Body of pancreas (tissue), 4 donors: ENCODE results near the gene BOD1L1. TPM values are rescaled to one million over a fixed set of nuclear protein-coding genes. Genes with fewer than 3 reads are reported as not detected.
"Not testable (repeated sequence)": the region's sequence is repeated elsewhere in the genome, so short reads cannot be mapped to it uniquely, and the experiment has no call there.

Experiments
- ATAC-seq: fragments of 150-250 bp; one replicate; pipeline ENCODE4 v1.9.1; 2016
- DNase-seq, 4 donors: peaks; one replicate each; pipeline ENCODE4 v3.0.0-alpha.2; 2019
- H3K27ac ChIP-seq, 4 donors: fragments of 200-600 bp; sonication (generic); 1 replicate in 3 of 4; 2 replicates in 1 of 4; pipeline versions ENCODE4 v1.5.1 to v1.6.1; 2016 to 2019; ENCODE audit warnings: mild to moderate bottlenecking in 1 of 4, mixed read lengths in 1 of 4, moderate library complexity in 1 of 4
- H3K27me3 ChIP-seq, 2 donors: fragments of 200-600 bp; sonication (generic); one replicate each; pipeline ENCODE4 v1.6.0; 2016; ENCODE audit warnings: mild to moderate bottlenecking in 1 of 2
- H3K36me3 ChIP-seq, 2 donors: fragments of 200-600 bp; sonication (generic); replicated peaks in 1 of 2; 2 replicates each; pipeline ENCODE4 v1.5.1; 2016; ENCODE audit warnings: low read depth in 2 of 2; ENCODE audit not compliant: insufficient read depth in 1 of 2
- H3K4me1 ChIP-seq: fragments of 200-600 bp; sonication (generic); one replicate; pipeline ENCODE4 v1.6.0; 2016
- H3K4me3 ChIP-seq, 2 donors: fragments of 200-600 bp; sonication (generic); 1 replicate in 1 of 2; 2 replicates in 1 of 2; pipeline ENCODE4 v1.5.1; 2016 to 2019
- H3K9me3 ChIP-seq, 3 donors: fragments of 200-600 bp; sonication (generic); 1 replicate in 2 of 3; 2 replicates in 1 of 3; pipeline ENCODE4 v1.5.1; 2016
- POLR2A ChIP-seq, 3 donors: fragments of 450-650 bp; IDR thresholded peaks; one replicate each; pipeline ENCODE4 v1.6.1; 2016; ENCODE audit warnings: antibody characterized with exemption in 3 of 3, mild to moderate bottlenecking in 2 of 3
- WGBS, 2 donors: methylation state at CpG; one replicate each; pipeline ENCODE4 v1.1.5; 2017; 5-methylcytosine and 5-hydroxymethylcytosine counted together
- intact Hi-C: fragments of 100-400 bp; cut with DNase I; formaldehyde crosslinking; loops from one replicate; pipeline ENCODE4 v1.15.1; 2023
- total RNA-seq, 2 donors: library from RNA; depleted of rRNA; stranded (reverse); fragments of >200 nt; gene quantifications; one replicate each; pipeline ENCODE4 v1.1.0, GENCODE V29; 2016
- TF ChIP-seq, protein P1 (sequence below), 7 experiments: fragments of 450-650 bp in 4 of 7; fragments of 200-600 bp in 3 of 7; sonication (generic) in 3 of 7; IDR thresholded peaks; one replicate each; pipeline ENCODE4 v1.5.1; 2016 to 2019; ENCODE audit warnings: antibody characterized with exemption in 7 of 7

Gene BOD1L1
- total RNA-seq, 2 donors from 2014 or later: 28.5 to 31.0 TPM

DNA sequence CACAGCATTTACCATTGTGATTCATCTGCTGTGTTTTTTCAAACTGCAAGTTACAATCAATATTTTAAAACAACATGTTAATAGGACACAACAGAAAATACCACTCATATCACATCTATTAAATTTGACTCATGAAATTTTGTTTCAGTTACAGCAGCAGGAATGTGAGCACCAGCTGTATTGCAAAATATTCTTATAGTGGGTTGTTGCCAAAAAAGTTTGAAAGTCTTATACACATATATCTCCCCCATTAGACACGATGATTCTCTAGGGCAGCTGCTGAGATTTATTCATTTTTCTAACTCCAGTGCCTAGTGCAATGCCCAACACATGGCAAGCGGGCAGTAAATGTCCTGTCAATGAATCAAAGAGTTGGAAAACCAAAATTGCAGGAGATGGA is 56.6 kb downstream of the BOD1L1 start:
- DNase-seq: no peak

DNA sequence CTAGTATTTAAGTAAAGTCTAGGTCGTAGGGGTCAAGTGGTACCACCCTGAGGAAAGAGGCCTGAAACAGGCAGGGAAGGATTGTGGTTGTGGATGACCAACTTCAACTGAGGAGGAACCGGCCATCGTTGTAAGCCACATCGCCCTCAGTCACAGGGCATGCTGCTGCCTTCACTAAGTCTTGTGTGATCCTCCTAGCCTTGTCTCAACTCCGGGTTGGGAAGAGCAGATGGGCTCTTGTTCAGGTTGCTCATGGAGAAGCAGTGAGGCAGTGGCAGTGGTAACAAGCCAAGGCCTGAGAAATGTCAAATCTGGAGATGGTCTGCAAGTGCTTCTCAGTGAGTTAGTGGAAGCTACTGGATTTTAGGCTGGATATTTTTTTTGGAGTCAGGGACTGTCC is 60.4 kb downstream of the BOD1L1 start:
- WGBS, 2 donors: 89 to 90% methylated on average over 5 of the region's 5 CpGs
- H3K4me1 ChIP-seq: no peaks in the 10 kb centered on the region
- intact Hi-C loops: no loop called here
- TF ChIP-seq POLR2A (IDR thresholded peaks at IDR 0.05): no peak
- TF ChIP-seq, protein P1, sequence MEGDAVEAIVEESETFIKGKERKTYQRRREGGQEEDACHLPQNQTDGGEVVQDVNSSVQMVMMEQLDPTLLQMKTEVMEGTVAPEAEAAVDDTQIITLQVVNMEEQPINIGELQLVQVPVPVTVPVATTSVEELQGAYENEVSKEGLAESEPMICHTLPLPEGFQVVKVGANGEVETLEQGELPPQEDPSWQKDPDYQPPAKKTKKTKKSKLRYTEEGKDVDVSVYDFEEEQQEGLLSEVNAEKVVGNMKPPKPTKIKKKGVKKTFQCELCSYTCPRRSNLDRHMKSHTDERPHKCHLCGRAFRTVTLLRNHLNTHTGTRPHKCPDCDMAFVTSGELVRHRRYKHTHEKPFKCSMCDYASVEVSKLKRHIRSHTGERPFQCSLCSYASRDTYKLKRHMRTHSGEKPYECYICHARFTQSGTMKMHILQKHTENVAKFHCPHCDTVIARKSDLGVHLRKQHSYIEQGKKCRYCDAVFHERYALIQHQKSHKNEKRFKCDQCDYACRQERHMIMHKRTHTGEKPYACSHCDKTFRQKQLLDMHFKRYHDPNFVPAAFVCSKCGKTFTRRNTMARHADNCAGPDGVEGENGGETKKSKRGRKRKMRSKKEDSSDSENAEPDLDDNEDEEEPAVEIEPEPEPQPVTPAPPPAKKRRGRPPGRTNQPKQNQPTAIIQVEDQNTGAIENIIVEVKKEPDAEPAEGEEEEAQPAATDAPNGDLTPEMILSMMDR (IDR thresholded peaks at IDR 0.05): no peak
- ATAC-seq (no peak), DNase-seq (no peak)
- no peaks in the 10 kb centered on the region for H3K9me3 ChIP-seq
- H3K27ac ChIP-seq: no peak overlapping the region
- H3K4me3 ChIP-seq: no peak overlapping the region
- peaks cover 3 to 14% of the 10 kb centered on the region in 2 donors for H3K36me3 ChIP-seq
- no peaks in the 10 kb centered on the region for H3K27me3 ChIP-seq

More for the DNA sequence above, 56.6 kb downstream of the BOD1L1 start:
- Histone ChIP-seq H3K4me3 (no peak overlapping the region), H3K4me1 (no peaks in the 10 kb centered on the region), H3K9me3 (no peaks in the 10 kb centered on the region), H3K36me3 (peaks cover 3 to 32% of the 10 kb centered on the region in 2 donors), H3K27ac (no peak overlapping the region), H3K27me3 (no peaks in the 10 kb centered on the region)
- TF ChIP-seq POLR2A (IDR thresholded peaks at IDR 0.05): no peak
- intact Hi-C loops: no loop called here
- ATAC-seq: no peak
- 93 to 96% methylated on average over 2 of the region's 2 CpGs for WGBS, 2 donors

DNA sequence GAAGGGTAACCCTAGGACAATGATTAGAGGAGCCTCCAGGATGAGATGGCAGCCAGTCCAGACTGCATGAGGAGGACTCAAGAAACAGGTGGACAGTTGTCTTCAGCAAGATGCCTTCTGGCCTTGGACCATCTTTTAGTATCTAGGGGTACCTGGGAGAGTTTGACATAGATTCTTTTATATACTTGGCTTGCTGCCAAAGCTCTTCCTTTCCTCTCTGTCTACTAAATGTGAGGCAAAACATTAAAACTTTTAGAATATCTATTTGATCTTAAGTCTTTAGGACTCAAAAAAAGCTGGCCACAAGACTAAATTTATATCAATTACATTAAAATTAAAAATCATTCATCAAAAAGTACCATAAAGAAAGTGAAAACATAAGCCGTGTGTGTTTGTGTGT is 64.6 kb downstream of the BOD1L1 start:
- ATAC-seq (no peak), DNase-seq (no peak)
- intact Hi-C loops: no loop called here
- no peaks in the 10 kb centered on the region for H3K4me1 ChIP-seq
- no peaks in the 10 kb centered on the region for H3K27me3 ChIP-seq
- TF ChIP-seq, protein P1 (IDR thresholded peaks at IDR 0.05): no peak
- no peak for TF ChIP-seq POLR2A (IDR thresholded peaks at IDR 0.05)
- no peaks in the 10 kb centered on the region for H3K9me3 ChIP-seq
- no peak overlapping the region for H3K4me3 ChIP-seq
- H3K36me3 ChIP-seq: no peaks in the 10 kb centered on the region
- 70 to 95% methylated on average over 1 of the region's 1 CpG for WGBS, 2 donors
- no peak overlapping the region for H3K27ac ChIP-seq

DNA sequence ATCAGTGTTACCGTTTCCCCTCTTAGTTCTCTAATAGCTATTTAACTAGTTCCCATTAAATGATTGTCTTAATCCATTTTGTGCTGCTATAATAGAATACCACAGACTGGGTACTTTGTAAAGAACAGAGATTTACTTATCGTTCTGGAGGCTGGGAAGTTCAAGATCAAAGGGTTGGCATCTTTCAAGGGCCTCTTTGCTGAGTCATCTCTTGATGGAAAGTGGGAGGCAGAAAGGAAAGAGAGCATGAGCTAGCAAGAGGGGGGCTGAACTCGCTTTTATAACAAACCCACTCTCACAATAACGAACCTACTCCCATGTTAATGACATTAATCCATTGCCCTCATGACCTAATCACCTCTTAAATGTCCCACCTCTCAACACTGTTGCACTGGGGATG is 65.9 kb downstream of the BOD1L1 start:
- no peak for DNase-seq
- H3K4me1 ChIP-seq: no peaks in the 10 kb centered on the region
- intact Hi-C loops: no loop called here
- H3K9me3 ChIP-seq: no peaks in the 10 kb centered on the region
- H3K27ac ChIP-seq: no peak overlapping the region
- H3K4me3 ChIP-seq: no peak overlapping the region
- no peaks in the 10 kb centered on the region for H3K27me3 ChIP-seq
- TF ChIP-seq, protein P1 (IDR thresholded peaks at IDR 0.05): no peak
- no peak for TF ChIP-seq POLR2A (IDR thresholded peaks at IDR 0.05)
- H3K36me3 ChIP-seq: no peaks in the 10 kb centered on the region
- WGBS, 2 donors: 51 to 52% methylated on average over 4 of the region's 4 CpGs
- no peak for ATAC-seq

DNA sequence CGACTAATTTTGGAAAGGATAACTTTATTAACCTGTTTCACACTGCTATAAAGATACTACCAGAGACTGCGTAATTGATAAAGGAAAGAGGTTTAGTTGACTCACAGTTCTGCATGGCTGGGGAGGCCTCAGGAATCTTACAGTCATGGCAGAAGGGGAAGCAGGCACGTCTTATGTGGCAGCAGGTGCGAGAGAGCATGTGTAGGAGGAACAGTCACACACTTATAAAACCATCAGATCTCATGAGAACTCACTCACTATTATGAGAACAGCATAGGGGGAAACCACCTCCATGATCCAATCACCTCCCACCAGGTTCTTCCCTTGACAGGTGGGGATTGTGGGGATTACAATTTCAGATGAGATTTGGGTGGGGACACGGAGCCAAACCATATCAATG is 67.4 kb downstream of the BOD1L1 start:
- 51 to 54% methylated on average over 5 of the region's 5 CpGs for WGBS, 2 donors
- ATAC-seq, H3K36me3 ChIP-seq, DNase-seq, intact Hi-C loops, H3K4me3 ChIP-seq, H3K4me1 ChIP-seq, H3K27ac ChIP-seq, H3K27me3 ChIP-seq, H3K9me3 ChIP-seq: not testable (repeated sequence)

DNA sequence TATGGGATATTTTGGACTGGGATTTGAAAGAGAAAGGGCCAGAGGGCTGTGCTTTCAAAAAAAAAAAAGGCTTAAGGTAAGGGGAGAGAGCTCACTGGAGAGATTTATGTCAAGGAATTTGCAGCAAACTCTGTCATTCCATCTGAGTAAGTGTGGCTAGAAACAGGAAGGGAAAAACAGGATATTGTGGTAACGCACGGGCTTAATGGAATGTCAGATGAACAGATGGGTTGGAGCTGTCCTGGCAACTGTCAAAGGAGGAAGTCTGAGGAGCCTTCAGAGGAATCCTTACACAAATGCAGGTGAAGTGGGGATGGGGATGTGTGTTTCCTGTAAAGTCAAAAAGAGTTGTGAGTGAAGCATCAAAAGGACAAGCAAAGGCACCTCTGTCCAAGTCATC is 68.1 kb downstream of the BOD1L1 start:
- Histone ChIP-seq H3K4me1 (no peaks in the 10 kb centered on the region), H3K27ac (no peak overlapping the region), H3K4me3 (no peak overlapping the region), H3K9me3 (no peaks in the 10 kb centered on the region), H3K27me3 (no peaks in the 10 kb centered on the region), H3K36me3 (no peaks in the 10 kb centered on the region)
- DNase-seq: no peak
- WGBS, 2 donors: 35 to 45% methylated on average over 2 of the region's 2 CpGs
- no peak for ATAC-seq
- no peak for TF ChIP-seq POLR2A (IDR thresholded peaks at IDR 0.05)
- TF ChIP-seq, protein P1 (IDR thresholded peaks at IDR 0.05): no peak
- intact Hi-C loops: no loop called here
